Fibroblast of lung (primary cell): ENCODE results near the gene CD109.

Experiments used
- CTCF ChIP-seq, 2 donors: IDR thresholded peaks in 1 of 2; conservative IDR thresholded peaks in 1 of 2; 1 replicate in 1 of 2; 2 replicates in 1 of 2; pipeline ENCODE4 v1.5.1; 2011 to 2012; ENCODE audit warnings: low read length in 2 of 2, control low read depth in 1 of 2, inconsistent platforms in 1 of 2, low read depth in 1 of 2, mild to moderate bottlenecking in 1 of 2
- EZH2 ChIP-seq: IDR thresholded peaks from 2 replicates; pipeline ENCODE4 v1.5.1; 2012; ENCODE audit warnings: low read length, control low read depth, mild to moderate bottlenecking; ENCODE audit errors: missing control alignments

- TF ChIP-seq CTCF (conservative IDR thresholded peaks at IDR 0.05 in 1 of 2, IDR thresholded peaks at IDR 0.05 in 1 of 2; ENCODE audit: low read depth in 1 of 2, low read length in 2 of 2) (no peak), EZH2 (no peak)
Measured at GRCh38 chr6:73710948-73711347, 14.9 kb downstream of the CD109 start.
